Activated CD4-positive, CD25-positive, alpha-beta regulatory T cell treated with anti-CD3 and anti-CD28 coated beads, Interleukin-2, amount 50 U/mL, for 16 hours (primary cell): ENCODE results near the gene DYSF.
A peak's percentile ranks its signal among the peaks of the same experiment; 100 is the strongest.

Source experiments
- DNase-seq: peaks from one replicate; pipeline ENCODE4 v3.0.0-alpha.2; 2020; ENCODE audit warnings: low read depth, low spot score

The DYSF gene

DNA sequence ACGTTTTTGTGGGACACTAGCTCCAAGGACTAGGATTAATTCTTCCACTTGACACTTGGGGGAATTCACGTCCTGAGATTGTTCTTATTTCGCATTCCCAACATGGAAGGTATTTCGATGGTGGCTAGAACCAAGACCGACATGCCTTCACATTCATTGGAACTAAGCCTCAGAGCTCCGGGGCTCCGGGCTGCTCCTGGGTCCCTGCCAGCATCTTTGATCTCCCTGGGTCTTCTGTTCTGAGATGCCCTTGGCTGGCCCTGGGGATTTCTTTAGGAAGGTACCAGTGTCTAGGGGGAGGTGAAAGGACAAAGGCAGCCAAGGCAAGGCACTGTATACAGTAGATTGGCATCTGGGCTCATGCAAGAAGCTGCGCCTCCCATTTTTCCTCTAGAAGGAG lies 76.8 kb downstream of the DYSF start:
- DNase-seq: no peak

DNA sequence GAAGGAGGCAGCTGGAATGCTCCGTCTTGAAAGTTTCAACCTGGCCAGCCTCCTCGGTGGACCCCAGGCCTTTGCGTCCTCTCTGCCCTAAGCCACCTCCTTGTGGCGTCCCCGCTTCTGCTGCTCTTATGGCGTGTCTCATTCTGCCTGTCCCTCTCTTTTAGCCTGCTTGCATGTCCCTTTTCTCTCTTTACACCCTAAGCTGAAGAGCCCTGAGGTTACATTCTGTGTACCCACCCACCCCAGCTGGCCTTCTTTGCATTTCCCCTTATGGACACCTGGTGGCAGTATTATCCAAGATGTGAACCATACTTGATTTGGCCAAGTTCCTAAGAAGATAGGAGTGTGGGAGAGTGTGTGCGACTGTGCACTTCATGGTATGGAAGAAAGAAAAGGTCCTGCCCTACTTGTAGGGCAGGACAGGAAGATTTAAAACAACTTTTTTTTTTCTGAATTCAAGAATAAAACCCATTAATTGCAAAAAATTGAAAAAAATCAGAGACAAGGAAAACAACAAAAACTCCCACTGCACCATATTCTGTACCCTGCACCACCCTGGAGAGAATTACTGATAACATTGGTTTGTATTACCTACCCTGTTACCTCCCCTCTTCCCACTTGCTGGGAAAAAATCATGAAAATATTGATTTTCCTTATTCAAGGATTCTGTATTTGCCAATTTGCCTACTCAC lies 77.4 kb downstream of the DYSF start:
- DNase-seq: no peak

DNA sequence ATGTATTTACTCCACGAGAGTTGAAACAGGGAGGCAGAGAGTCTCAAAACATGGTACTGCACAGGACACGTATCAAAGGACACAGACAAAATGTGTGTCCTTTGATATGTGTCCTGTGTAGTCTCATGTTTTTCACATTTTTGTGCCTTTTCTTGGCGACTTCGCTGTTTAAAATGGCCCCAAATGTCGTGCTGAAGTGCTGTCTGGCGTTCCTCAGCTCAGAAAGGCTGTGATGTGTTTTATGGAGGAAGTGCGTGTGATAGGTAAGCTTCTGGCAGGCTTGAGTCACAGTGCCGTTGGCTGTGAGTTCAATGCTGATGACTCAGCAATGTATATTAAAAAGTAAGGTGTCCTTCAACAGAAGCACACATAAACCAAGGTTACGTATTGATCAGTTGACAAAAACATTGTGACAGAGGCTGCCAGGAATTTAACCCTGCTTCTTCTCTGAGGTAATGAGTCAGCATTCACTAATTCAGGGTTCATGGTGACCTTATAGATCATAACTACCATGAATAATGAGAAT lies 78.2 kb downstream of the DYSF start:
- no peak for DNase-seq

DNA sequence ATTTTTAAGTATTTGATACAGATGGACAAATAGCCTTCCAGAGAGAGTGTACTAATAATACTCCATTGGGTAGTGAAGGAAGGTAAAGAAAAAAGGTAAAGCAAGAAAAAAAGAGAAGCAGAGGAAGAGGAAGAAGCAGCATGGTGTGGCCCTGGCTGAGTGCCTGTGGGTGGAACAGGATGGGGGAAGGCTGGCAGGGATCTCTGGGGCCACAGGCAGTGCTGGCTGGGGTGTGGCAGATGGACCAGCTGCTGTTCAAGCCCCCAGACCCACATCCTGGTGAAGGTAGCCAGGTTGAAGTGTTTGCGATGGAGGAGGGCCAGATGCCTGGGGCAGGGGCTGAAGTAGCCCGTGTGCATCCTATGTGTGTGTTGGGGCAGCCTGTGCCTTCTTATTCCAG lies 79.0 kb downstream of the DYSF start:
- no peak for DNase-seq

DNA sequence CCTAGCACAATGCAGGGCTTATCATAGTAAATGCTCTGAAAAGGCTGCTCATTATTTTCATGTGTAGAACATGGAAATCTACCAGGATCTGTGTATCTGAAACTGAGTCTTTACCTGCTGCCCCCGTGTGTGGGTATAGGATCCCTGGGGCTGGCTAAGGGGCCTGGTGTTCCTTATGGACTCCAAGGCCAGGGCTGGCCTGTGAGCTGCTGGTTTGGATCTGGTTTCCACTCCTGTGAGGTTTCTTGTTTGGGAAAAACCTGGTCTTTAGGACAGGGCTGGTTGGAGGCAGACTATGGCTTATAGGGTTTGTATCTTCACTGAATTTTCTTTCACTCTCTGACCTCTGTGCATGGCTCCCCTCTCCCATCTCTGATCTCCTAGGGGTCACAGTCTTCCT lies 80.8 kb downstream of the DYSF start:
- DNase-seq: no peak

DNA sequence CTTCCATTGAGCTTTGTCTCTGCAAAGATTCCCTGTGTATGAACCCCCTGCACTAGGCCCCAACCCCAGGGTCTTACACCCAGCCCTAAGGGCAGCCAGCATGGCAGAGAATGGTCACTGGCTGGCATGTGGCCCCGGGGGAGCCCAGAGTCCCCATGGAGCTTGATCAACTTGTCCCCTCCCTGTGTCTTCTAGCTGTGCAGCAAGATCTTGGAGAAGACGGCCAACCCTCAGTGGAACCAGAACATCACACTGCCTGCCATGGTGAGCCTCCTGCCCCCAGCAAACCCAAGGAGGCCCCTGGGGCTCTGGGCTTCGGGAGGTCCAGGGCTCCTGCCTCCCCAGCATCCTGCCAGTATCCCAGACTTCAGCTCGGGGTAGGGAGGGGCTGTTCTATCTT lies 81.5 kb downstream of the DYSF start:
- no peak for DNase-seq

DNA sequence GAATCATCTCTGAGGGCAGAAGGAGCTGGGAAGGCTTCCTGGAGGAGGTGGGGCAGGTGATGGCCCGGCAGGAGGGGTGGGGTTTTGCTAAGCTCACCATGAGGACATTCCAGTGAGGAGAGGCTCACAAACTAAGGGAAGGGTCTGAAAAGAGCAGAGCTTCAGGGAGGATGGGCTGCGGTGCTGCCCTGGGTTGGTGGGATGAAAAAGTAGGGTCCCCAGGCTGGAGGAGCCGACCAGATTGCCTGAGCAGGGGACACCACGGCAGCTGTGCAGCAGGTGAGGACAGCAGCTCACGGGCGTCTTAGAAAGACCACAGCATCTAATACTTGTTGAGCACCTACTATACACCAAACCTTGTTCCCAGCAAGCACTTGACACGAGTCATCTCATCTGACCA lies 82.2 kb downstream of the DYSF start:
- DNase-seq: no peak

DNA sequence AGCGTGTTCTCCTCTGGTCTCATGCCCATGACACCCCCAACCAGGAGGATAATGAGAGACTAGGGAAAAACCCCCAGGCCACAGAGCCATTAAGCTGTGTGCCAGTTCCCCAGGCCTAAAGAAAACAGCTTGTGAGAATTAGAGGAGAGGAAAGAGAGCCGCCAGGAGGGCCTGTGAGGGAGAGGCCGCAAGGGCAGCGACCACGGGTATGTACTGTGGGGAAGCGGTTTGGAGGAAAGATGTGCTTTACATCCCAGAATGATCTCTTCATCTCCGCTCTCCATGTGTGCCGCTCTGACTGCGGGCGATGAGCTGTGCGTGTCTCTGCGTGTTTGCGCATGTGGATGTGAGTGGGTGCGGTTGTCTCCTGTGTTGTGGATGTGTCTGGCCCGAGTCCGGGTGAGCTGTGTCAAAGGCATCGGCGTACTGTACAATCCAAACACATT lies 82.9 kb downstream of the DYSF start:
- DNase-seq: no peak

DNA sequence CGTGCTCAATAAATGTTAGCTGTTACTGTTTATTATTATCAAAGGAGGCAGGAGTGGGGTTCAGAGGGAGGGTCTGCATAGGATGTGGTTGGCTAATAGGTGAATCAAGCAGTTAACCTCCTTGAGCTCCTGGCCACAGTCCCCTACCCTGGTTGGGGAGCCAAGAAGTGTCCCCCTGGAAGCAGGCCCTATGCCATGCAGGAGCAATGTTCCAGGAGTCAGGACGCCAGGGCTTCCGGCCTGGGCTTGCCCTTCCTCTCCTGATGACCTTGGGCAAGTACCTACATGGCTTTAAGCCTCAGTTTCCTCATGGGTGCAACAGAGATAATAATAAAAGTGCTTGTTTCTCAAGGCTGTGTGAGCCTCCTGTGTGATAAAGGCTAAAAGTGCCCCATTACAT lies 84.9 kb downstream of the DYSF start:
- no peak for DNase-seq

DNA sequence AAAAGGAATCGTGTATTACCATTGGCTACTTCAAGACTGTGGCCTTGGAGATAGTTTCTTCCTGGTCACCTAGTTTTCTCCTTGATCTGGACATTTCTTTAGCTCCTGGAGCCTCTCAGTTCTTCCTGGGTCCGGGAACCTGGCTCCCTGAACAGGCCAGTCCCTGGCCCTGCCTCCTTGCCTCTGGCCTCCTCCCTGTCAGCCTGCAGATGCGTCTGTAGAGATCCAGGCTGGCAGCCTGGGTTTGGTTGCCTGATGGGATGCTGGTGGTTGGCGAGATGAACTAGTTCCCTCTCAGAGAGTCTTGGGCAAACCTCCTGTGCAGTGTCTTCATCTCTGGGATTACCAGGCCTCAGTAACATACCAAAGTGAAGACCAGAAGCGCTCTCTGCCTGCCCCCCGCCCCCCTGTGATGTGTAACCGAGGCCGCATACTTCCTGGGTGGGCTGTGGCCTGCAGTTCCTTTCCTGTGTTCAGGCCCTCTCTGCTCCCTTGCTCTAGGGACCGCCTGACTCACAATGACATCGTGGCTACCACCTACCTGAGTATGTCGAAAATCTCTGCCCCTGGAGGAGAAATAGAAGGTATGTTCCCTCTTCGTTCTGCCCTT lies 85.4 kb downstream of the DYSF start:
- DNase-seq: no peak

DNA sequence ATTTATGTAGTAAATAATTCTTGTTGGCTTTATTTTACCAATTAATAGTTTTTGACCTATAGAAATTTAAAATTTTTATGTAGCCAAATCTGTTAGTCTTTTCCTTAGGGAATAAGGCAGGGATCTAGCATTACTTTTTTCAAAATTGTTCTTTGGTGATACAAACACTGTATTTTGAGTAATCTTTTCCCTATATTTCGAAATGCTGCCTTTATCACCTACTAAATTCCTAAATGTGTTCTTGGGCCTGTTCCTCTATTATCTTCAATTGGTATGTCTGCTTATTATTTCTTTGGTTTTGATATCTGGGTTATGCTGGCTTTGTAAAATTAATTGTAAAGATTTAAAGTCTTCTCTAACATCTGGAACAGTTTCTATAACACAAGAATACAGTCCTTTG lies 87.5 kb downstream of the DYSF start:
- DNase-seq: no peak

DNA sequence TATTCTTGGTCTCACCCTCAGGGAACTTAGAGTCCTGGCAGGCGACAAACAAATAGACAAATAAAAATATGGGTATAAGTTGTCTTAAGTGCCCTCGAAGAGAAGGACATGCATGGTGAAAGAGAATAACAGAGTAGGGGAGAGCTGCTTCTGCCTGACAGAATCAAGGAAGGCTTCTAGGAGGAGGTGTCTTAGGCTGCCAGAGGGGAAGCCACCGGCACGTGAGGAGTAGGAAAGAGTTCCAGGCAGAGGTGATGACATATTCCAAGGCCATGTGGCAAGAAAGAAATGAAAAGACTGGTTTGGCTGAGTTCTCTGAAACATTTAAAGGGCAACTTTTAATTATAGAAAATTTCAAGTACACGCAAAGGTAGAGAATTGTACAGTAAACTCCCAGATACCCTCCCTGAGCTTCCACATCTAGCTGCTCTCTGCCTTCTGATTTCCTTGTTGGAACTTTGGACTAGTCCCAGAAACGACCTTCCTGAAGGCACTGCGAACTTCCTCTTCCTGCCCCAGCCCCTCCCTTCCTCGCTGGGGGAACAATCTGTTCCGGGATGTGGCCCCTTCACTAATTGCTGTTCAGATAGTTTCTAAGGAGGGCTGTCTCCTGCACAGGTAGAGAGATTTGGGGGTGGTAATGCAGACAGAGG lies 91.7 kb downstream of the DYSF start:
- no peak for DNase-seq

DNA sequence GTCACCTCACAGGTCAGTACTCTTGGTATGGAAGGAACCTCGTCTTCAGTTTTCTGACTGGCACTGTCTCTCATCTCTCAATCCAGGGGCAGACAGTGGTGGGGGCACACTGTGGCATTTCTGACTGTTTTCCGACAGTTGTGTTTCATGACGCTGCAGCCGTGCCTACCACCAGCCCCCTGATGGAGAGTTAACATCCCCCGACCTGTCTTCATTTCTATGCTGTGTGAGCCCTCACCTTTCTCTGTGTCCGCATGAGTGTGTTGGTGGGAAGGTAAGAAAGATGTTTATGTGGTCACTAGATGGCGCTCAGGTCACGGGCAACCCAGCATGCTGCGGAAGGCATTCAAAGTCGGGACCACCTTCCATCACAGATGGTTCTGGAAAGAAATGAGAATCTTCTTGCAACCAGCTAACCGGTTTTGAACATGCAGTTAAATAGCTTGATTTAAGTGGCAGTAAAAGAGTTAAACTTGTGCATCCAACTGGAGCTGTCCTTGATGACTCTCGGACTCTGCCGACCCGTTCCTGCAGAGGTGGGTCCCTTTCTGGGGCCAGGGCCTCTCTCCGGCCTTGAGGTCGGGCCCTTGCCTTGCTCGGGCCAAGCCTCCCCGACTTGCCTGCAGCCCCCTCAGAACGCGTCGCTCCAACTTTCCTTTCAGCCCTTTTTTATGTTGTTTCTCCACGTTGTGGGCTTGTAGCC lies 92.4 kb downstream of the DYSF start:
- DNase-seq: no peak

DNA sequence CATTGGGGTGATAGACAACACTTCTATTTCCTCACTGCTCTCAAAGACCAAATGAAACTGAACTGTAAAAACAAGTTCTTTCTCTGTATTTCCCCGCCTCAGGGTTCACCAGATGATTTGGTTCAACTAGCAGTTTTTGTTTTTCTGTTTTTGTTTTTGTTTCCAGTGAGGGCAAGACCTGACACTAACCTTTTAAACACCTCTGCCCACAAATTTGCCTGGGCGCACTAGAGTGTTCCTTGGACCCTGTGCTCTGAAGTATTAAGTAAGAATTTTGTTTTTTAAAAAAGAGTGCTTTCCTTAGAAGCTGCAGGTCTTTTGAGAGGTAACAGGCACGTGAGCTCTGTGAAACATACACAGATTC lies 92.9 kb downstream of the DYSF start:
- no peak for DNase-seq

DNA sequence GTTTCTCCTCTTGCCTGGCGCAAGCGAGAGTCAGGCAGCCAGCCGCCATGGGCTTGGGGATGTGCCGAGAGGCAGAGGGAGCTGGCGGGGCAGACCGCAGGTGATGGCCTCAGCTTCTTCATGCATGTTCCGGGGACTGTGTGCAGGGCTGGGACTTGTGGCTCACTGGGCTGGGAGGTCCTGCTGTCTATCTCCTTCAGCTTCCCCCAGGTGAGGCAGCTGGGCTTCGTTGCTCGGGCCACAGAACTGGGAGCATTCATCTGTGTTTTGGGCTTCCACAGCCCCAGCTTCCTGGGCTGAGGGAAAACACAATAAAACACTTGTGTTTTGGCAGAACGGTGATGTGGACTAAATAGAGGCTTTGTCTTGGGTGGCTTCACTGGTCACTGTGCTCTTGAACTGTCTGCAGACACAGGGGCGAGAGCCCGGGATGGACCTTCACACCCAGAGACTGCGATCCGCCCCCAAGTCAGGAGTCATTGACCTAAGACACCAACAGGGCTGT lies 93.5 kb downstream of the DYSF start:
- DNase-seq: no peak

DNA sequence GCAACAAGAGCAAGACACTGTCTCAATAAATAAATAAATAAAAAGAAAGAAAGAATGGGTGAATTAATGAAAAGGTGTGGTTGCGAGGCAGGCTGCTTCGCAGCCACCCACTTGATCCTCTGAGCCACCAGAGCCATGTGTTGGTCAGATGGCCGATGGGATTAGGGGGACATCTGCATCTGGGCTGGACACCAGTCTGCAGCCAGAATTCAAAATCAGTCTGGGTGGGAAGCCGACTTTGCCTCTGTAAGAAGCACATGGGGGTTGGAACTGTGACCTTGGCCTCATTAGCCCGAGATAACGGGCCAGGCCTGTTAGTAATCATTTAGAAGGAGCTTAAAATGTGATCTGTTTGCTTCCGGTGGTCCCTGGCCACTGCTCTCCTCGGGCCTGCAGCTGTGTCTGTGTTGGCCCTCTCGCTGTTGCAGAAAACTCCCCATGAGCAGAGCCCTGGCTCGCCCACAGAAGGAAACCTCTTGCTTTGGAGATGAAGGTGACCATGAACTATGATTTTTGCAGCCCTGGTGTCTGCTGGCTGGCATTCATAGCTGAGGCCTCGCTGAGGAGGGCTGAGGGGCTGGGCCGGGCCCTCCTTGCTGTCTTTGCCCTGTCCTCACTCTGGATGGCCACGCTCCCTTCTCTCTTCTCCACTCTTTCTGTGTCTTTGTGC lies 94.4 kb downstream of the DYSF start:
- DNase-seq: no peak

DNA sequence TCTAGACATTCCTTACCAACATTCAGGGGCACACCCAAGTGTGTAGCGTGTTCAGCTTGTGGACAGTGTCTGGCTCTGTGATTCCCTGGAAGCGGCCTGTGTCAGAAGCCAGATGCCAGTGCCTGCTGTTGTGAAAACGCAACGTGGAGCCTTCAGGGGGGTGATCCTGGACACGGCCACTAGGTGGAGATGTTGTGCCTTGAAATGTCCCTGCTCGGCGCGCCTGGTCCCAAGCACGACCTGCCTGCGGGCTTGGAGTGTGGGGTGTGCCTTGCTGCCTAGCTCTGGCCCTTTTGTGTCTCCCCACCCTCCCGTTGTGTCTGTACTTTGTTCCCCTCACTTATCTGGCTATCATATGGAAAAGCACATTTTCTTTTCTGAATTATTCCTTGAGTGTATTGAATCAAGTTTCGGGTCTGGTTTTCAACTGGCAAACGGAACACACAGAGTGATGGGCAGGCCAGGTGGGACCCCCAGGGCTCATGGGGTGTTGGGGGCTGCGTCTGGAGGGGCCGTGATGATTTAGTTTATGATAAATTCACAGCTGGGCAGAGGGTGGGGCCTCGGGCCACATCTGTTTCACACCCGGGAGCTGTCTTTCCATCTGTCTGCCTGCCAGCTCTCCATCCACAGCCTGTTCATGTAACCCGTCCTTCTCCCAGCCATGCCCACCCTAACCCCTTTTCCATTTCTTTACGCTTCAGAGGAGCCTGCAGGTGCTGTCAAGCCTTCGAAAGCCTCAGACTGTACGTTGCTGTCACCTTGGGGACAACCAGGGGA lies 95.5 kb downstream of the DYSF start:
- DNase-seq: peak; percentile 28

DNA sequence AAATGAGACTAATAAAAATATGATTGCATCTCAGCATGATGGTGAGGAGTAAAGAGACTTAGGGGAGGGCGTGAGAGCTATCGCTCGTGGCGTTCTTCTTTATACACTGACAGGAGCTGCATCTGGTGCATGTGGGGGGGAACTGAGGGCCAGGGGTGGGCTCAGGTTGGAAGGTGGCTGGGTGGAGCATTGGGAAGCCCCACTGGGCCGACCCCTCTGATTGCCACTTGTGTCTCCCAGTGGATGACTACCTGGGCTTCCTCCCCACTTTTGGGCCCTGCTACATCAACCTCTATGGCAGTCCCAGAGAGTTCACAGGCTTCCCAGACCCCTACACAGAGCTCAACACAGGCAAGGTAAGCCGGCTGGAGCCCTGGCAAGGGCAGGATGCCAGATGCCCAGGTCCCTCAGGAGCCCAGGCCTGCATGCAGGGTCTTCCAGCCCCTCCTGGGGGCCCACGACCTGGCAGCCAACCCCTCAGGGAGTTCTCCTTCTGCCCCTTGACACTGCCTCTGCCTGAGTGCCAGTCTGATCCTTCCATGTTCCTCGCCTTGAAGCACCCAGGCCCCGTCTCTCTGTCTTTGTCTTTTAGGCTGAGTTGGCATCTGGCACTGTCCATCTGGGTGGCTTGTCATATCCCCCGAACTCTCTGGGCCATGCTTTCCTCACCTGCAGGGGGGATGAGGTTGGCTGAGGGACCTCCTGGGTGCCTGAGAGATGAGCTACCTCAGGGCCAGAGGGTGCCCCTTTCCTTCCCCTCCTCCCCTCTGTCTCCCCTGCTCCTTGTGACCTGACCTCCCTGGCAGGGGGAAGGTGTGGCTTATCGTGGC lies 97.7 kb downstream of the DYSF start:
- DNase-seq: no peak

DNA sequence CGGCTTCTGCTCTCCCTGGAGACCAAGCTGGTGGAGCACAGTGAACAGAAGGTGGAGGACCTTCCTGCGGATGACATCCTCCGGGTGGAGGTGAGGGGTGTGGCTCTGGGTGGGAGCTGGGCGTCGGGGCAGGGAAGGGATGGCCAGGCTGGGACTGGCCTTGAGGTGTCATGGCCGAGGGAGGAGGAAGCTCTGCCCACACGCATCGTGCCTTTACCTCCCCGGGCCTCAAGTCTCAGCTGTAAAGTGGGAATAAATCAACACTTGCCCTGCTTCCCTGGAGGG lies 98.2 kb downstream of the DYSF start:
- no peak for DNase-seq

DNA sequence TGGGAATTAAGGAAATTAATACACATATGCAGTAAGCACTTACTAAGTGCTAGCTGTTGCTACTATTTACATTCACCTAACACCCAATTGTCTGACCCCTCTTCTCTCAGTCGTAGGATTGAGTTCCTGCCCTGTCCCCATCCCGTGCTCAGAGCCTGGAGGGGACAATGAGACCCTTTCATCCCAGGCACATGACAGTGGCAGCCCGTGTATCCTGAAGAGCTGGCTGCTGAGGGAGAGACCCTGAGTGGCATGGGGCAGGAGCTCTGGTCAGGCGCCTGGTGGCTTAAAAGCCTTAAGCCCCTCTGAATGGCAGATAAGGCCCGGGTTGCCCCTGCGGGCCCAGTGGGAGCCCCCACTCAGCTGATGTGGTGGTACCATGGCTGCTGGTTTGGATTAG lies 99.0 kb downstream of the DYSF start:
- no peak for DNase-seq
